Pancreas (tissue), 10 donors: Measurements from ENCODE around the gene ZNF280B. TPM values are rescaled to one million over a fixed set of nuclear protein-coding genes. Genes with fewer than 3 reads are reported as not detected.

Source experiments
- ATAC-seq, 4 donors: fragments of 200-7000 bp; cut with Tn5 transposase; one replicate each; pipeline versions ENCODE4 v1.8.0 to v1.9.1; 2020; ENCODE audit warnings: mild to moderate bottlenecking in 4 of 4, moderate library complexity in 4 of 4
- DNase-seq, 6 donors: peaks; one replicate each; pipeline ENCODE4 v3.0.0-alpha.2; 2020
- FAIRE-seq: peaks from 2 replicates; lab custom pipeline; 2012; peaks lifted over from hg19 to GRCh38; lab: Jason Lieb, UNC
- H3K27ac ChIP-seq, 4 donors: fragments of 200-600 bp; sonication (generic); 1 replicate in 3 of 4; 2 replicates in 1 of 4; pipeline versions ENCODE4 v1.5.0 to v1.8.0; 2020
- H3K27me3 ChIP-seq, 4 donors: fragments of 200-600 bp; one replicate each; pipeline ENCODE4 v1.8.0; 2021
- H3K36me3 ChIP-seq, 3 donors: fragments of 200-600 bp; sonication (generic) in 1 of 3; one replicate each; pipeline versions ENCODE4 v1.5.0 to v1.8.0; 2020 to 2021
- H3K4me1 ChIP-seq, 3 donors: fragments of 200-600 bp; one replicate each; pipeline ENCODE4 v1.8.0; 2021
- H3K4me3 ChIP-seq, 4 donors: fragments of 200-600 bp; sonication (generic) in 2 of 4; one replicate each; pipeline versions ENCODE4 v1.5.0 to v1.8.0; 2020 to 2021
- H3K9me3 ChIP-seq, 4 donors: fragments of 200-600 bp; one replicate each; pipeline ENCODE4 v1.8.0; 2021
- CTCF ChIP-seq, 4 donors: fragments of 200-600 bp; sonication (generic) in 3 of 4; IDR thresholded peaks; one replicate each; pipeline versions ENCODE4 v1.5.0 to v1.8.0; 2021; ENCODE audit warnings: antibody characterized with exemption in 4 of 4
- WGBS, 2 donors: extraction: QIAGEN DNeasy Blood & Tissue Kit; methylation state at CpG; one replicate each; pipeline ENCODE4 v1.1.7; 2013; 5-methylcytosine and 5-hydroxymethylcytosine counted together
- intact Hi-C, 3 donors: fragments of 100-400 bp; cut with DNase I; formaldehyde crosslinking; loops; one replicate each; pipeline versions ENCODE4 v1.11.1 to v1.14.2; 2022
- polyA plus RNA-seq, 2 donors: library from polyadenylated mRNA; stranded (reverse); fragments of 200-250 nt; gene quantifications; one replicate each; pipeline ENCODE4 v1.2.3, GENCODE V29; 2013
- total RNA-seq, 6 donors: library from RNA; stranded (reverse); fragmentation: NEBNext Ultra II Directional in 4 of 6; extraction: Animal tissue kit (Norgen Biotek cat#: 25700) in 4 of 6; gene quantifications; one replicate each; pipeline versions ENCODE4 v1.2.1 to v1.2.4, GENCODE V29; 2021 to 2023
- donor health status: healthy with polysubstance abuse.
- donor health status: DM: no; HTN: no; CAD: no; lungs with moderate emphysema.
- donor health status: DM: no; HTN: no; CAD: no.
- donor health status: control.
- donor health status: control.
- donor health status: Bipolar disorder and iron deficiency.
- donor health status: DM: yes; HTN: yes; CAD: no.
- donor health status: DM: no; HTN: no; CAD: no.
- donor health status: DM: no; HTN: no; CAD: no.
- donor health status: DM: yes; HTN: yes; CAD: no.

ZNF280B gene
- total and polyA plus RNA-seq, 8 donors: 0.38 to 1.3 (median 0.89) TPM

DNA sequence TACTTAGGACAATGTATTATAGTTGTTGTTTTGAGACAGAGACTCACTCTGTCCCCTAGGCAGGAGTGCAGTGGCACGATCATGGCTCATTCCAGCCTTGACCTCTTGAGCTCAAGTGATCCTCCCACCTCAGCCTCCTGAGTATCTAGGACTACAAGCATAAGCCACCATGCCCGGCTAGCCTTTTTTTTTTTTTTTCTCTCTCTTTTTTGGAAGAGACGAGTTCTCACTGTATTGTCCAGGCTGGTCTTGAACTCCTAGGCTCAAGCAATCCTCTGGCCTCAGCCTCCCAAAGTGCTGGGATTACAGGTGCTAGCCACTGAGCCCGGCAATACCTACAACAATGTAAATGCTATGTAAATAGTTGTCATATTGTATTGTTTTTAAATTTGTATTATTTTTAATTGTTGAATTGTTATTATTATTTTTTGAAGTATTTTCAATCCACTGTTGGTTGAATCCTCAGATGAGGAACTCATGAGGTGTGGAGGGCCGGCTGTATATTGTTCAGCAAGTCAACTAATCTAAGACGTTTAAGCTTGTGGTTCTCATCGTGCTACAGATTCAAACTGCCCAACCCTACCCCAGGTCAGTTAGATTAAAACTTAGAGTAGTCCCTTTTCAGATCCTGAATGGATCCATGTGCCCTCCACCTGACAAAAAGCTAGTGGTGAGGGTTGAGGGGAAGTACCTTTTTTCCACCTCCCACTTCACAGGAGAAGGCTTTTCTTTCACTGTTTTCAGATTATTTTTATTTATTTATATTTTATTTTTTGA lies 23.4 kb upstream of the ZNF280B start:
- Histone ChIP-seq H3K4me1 (no peaks in the 10 kb centered on the region), H3K27ac (no peak overlapping the region), H3K36me3 (no peaks in the 10 kb centered on the region), H3K9me3 (no peaks in the 10 kb centered on the region), H3K27me3 (no peaks in the 10 kb centered on the region), H3K4me3 (no peak overlapping the region)
- no peak for TF ChIP-seq CTCF (IDR thresholded peaks at IDR 0.05)
- 66 to 75% methylated on average over 7 of the region's 7 CpGs for WGBS, 2 donors
- intact Hi-C loops: no loop called here
- no peak for FAIRE-seq
- no peak for DNase-seq
- ATAC-seq: no peak

- 87 to 94% methylated on average over 2 of the region's 2 CpGs for WGBS, 2 donors
- ATAC-seq: no peak
- intact Hi-C loops: no loop called here
- DNase-seq: no peak
- Histone ChIP-seq H3K4me1 (no peaks in the 10 kb centered on the region), H3K27me3 (no peaks in the 10 kb centered on the region), H3K36me3 (no peaks in the 10 kb centered on the region), H3K4me3 (no peak overlapping the region), H3K9me3 (no peaks in the 10 kb centered on the region), H3K27ac (no peak overlapping the region)
- no peak for TF ChIP-seq CTCF (IDR thresholded peaks at IDR 0.05)
- FAIRE-seq: no peak
These were observed 20.2 kb upstream of the ZNF280B start for GRCh38 chr22:22528780-22529179.

GRCh38 chr22:22527312-22527711 lies 18.8 kb upstream of the ZNF280B start:
- 71 to 81% methylated on average over 5 of the region's 5 CpGs for WGBS, 2 donors
- no peak for FAIRE-seq

GRCh38 chr22:22526125-22526912 lies 17.8 kb upstream of the ZNF280B start:
- DNase-seq (no peak), FAIRE-seq (no peak)
- 71 to 83% methylated on average over 4 of the region's 4 CpGs for WGBS, 2 donors

More at GRCh38 chr22:22527312-22527711, 18.8 kb upstream of the ZNF280B start:
- Histone ChIP-seq H3K9me3 (no peaks in the 10 kb centered on the region), H3K36me3 (no peaks in the 10 kb centered on the region), H3K4me3 (no peak overlapping the region), H3K27me3 (no peaks in the 10 kb centered on the region), H3K27ac (no peak overlapping the region), H3K4me1 (no peaks in the 10 kb centered on the region)
- intact Hi-C loops: no loop called here
- TF ChIP-seq CTCF (IDR thresholded peaks at IDR 0.05): no peak
- ATAC-seq: no peak
- no peak for DNase-seq

More at GRCh38 chr22:22526125-22526912, 17.8 kb upstream of the ZNF280B start:
- ATAC-seq: no peak
- no peak for TF ChIP-seq CTCF (IDR thresholded peaks at IDR 0.05)
- Histone ChIP-seq H3K36me3 (no peaks in the 10 kb centered on the region), H3K27me3 (no peaks in the 10 kb centered on the region), H3K4me3 (no peak overlapping the region), H3K9me3 (no peaks in the 10 kb centered on the region), H3K27ac (no peak overlapping the region), H3K4me1 (no peaks in the 10 kb centered on the region)
- intact Hi-C loops: no loop called here
